Inferior parietal cortex (tissue), 1 donor: ENCODE results near the gene KIF16B.

ENCODE experiments used
- DNase-seq: peaks from one replicate; pipeline ENCODE4 v3.0.0-alpha.2; 2016; ENCODE audit errors: extremely low spot score

Gene KIF16B

DNA sequence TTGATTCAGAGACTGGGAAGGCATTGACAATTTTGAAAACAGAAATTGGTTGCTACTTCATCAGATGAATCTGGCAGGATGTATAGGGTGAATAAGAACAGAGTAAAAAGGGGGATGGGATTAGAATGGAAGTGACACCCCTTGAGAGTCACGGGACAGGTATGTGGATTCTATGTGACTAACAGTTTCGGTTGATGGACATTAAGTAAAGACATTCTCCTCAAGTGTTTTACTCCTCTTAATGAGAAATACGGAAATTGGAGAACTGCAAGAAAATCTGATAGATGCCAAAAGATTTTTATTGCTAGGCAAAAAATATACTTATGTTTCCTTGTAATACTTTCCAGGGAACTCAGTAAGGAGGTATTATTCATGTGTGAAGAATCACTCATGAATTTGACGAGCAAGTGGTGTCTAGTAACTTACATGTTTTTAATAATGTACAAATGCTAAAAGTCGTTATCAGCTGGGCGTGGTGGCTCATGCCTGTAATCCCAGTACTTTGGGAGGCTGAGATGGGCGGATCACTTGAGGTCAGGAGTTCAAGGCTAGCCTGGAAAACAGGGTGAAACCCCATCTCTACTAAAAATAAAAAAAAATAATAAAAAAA, 135.8 kb downstream of the KIF16B start:
- no peak for DNase-seq

DNA sequence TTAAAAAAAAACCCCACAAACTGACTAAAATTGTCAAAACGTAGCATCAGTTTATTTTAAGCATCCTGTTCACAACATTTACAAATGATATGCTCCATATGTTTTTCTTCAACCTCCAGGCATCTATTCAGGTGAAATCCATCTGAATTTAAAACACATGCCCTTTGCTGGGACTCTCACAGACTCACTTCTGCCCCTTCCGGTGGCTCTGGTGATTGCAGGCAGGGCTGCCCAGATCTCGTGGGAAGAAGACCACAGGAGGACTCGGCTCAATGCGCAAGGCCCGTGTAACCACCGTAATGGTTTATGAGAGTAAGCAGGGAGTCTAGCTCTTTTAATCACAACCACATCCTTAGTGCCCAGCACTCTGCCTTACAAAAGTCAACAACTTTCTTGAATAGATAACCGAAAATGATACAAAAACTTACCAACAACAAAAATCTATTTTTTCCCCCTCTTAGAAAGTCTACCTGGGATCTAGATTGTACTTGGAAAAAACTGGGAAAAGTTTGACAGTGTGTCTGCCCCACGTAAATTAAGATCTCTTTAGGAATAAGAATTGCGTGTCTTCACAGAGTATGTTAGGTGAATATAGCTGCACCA, 139.1 kb downstream of the KIF16B start:
- no peak for DNase-seq

DNA sequence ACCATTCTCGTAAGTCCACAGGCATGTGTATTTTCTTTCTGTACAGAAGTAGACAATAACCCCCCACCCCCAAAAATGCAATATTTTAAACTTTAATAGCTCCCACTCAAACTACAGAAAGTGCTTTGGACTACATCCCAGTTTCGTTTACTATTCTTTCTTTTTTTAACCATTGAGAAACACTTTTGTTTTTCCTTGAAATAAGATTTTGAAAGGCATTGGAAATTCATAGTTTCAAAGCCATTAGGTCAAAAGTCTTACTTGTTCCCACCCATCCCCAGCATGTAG, 140.0 kb downstream of the KIF16B start:
- DNase-seq, result no peak

DNA sequence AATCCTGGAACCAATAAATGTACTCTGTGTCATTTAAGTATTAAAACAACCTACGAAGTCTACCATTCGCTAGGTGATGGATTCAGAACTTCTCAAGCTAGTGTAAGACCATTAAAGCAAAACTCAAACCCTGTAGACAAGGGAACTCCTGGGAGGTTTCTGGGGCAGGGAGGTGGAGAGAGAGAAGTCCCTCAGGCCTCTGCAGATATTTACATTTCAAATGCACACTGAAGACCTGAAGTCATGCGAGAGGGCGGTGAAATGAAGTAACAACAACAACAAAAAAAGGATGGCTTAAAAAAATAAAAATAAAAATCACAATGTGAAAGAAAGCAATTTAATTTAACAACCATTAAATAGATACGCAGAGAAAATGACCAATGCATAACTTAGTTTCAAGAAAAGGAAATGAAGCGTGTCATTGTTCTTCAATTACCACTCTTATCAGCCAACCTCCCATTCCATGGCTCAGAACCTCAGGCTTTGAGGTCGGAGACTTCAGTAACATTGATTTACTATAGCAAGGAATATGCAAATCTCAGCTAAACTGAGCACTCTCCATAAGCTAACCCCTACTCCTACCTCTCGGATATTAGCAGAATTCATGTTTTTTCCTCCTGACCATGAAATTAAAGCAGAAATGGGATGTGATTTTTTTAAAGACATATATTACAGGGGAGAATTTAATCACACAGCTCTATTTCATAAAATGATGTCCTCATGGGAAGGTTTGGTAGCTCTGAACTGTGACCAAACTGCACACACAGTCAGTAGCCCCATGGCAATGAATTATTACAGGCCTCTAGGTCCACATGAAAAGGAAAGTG, 140.6 kb downstream of the KIF16B start:
- DNase-seq, result no peak

DNA sequence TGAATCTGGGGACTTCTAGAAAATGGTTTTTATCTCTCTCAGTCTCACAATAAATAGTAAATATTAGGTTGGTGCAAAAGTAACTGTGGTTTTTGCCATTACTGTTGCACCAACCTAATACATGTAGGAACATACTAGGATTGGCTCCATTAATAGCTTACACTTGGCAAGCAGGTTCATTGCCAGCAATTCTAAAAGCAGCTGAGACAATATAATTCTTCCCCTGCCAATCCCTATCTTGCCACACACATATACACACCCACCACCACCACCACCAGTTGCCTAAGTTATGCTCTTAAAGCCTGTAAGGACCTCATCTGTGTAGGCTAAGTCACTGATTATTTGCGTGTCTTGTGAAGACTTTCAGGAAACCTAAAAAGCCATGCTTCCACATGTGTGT, 145.1 kb downstream of the KIF16B start:
- DNase-seq, result no peak

DNA sequence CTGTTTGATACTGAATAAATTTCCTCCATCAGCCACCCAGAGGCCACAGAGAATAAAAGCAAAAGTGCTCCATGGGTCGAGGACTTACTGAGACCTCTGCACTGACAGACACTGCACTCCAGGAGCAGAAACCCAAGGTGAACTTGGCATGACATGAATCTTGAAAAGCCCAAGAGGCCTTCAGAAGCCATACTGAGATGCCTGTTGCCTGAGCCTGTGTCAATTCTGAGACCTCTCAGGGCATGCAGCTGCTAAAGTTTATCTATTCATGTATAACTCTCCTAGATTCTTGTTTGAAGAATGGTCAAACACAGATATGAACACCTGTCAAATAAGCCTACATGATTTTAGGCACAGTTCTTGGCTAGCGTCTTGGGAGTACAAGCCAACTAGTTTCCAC, 145.7 kb downstream of the KIF16B start:
- no peak for DNase-seq

DNA sequence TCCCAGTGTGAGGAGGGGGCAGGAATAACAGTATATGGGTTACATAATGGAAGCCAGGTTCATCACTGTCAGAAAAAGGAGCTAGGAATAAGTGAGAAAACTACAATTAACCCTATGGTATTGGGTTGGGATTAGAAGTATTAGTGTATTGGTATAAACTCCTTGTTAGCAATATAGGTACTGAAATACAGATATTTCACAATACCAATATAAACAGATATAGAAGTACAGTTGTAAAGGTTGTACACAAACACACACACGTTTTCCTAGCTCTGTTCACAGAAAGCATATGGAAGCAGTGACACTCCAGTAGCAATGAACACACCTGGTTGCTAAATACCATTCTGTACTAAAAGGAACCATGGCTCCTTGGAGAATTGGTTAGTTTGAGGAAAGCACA, 148.5 kb downstream of the KIF16B start:
- no peak for DNase-seq

DNA sequence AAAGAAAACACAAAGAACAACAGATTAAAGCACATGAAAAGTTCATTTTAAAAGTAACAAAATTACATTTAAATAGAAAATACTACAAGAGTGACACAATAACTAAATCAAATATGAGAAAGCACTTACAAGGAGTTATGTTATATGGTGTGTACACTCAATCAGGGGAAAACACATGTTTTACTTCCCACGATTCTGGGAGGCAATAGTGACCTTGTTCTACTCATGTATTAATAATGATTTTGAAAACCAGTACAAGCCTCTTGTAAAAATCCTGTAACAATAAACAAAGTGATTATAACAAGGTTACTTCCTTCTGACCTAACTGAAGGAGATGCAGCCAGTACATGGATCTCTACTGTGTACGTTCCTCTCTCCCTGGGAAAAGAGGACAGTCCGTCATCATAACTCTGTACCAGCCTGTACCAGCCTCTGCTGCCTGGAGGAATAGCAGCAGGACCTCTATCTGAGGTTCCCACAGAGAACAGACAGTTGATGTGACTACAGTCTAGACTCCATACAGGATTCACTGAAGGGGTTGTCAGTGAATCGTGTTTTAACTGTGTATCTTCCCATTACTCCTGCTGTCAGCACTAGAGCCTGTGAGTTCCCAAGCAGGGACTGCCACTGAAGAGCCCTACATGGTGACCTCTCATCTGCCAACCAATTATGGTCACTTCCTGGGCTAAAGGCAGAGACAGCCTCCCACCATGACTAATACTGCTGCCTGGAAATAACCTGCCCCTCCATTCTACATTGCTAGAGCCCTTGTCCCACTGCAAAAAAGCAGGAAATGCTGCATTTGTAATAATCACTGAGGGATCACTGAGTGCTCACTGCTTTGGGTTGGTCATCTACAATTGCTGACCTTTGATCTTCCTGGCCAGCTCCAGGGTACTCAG, 149.7 kb downstream of the KIF16B start:
- no peak for DNase-seq

DNA sequence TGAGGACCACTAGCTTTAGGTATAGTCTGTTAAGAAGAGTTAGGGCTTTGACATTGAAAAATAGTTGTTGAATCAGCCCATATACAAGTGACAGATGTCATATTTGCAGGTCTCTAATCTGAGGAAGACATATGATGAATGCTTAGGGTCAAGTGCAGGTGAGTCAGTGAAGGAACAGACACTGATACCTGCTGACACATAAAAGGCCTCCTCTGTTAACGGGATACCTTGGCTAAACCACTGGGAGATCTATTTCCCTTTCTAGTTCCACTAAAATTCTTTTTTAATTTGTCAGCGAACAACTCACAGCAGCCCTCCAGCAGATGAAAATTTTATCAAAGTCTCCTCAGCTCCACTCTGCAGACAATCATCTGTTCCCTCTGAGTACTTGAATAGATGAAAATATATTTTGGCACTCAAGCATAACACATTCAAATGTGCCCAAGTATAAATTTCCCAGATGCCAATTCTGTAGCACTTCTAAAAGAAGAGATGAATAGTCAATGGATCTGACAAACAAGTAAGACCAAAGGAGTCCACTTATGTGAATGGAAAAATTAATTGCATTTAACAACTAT, 154.0 kb downstream of the KIF16B start:
- peak; percentile 47 for DNase-seq

DNA sequence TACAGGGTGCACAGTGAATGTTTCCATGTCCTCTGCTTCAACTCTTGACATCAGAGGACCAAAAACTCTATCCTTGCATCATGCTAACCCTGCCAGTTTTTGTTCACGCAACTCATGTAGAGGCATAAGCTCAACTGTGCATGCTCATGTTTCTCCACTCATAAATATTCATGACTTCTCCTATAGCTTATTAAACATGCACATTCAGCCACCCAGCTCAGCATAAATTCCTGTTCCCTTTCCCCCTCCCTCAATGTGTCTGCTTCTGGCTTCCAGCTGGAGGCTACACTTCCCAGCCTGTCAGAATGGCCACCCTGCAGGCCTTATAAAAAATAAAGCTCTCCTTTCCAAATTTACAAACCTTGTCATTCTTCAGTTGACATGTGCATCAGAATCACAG, 154.6 kb downstream of the KIF16B start:
- no peak for DNase-seq

DNA sequence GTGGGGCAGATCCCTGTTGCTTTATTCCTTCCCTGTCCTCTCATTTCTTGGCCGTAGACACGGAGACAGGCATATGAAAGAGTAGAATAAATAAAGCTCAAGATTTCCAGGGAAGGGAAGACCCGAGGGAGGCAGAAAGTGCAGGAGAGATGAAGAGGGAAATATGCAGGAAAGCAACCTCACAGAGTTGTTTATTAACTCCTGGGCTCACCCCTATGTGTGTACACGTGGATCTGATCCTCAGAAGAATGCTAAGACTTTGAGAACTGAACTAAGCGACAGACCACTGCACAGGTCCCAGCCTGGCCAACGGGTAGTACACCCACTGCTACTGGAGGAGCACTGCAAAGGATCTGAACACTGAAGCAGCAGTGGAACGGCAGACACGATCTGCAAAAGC, 156.2 kb downstream of the KIF16B start:
- DNase-seq, result no peak

DNA sequence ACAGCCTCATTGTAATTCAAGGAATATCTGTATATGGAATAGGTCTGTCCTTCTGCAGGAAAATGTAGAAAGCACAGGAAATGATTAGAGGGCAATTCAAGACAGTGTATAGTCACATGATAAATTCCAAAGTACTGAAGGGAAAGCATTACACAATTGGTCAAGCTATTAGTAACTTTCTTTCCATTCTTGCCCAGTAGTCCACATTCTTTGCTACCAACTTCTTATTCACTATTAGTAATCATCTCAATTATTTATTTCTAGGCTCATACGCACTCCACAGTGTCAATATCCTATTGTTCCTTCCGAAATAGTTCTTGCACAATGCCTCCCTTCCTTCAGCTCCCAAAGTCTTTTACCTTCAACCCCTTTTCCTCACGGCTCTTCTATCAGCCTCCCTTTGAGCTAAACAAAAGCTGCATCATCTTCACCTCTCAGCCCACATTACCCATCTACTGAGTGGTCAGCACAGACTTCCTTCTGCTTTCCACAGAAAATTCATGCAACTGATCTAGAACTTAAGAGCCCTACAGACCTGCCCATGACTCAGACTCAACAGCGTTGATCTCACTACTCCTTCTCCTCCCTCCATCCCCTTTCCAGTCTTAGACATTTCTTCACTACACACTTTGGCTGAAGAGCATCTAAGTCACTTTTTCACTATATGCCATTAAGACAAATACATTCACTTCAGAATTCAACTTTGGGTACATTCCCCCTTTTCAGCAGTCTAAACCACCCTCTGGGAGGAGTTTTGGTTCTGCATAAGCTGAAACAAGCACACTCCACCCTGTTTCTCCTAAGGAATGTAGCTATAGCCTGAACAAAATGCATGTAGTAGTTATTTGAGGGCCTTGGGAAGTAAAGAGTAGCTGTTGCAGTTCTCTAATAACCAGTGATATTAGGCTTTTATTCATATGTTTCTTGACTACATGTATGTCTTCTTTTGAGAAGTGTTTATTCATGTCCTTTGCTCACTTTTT, 157.9 kb downstream of the KIF16B start:
- DNase-seq, result no peak

DNA sequence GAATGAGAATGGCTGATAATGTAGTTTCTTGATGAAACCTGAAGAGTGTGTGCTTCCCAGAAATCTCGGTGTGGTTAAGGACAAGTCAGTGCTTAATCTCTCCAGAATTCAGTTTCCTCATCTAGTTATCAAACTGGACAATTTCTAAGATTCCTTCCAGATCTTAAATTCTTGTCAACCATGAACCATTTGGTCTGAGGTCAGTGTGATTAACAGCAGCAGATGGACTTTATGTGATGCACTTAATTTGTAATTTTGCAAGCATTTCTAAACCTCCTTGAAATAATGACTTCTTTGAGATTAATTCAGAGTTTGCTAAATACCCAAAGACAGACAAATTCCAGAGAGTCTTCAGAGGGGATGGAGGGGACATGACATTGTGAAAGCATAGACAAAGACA, 160.3 kb downstream of the KIF16B start:
- no peak for DNase-seq

DNA sequence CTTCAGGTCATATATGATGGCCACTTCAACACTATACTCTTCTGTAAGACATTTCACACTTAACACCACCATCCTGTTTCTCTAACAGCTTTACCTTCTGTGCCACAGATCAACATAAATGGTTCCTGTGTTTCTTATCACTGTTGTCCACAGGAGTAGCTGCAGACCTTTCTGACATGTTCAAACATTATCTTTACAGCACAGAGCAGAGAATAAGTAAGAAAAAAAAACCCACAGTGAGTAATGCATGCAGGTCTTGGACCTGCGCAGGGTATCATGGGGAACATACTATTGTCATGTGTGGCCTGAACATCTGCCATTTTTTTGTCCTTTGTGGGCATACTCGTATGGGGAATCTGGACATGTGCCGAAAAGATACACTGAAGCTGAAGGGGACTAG, 161.9 kb downstream of the KIF16B start:
- DNase-seq, result no peak

DNA sequence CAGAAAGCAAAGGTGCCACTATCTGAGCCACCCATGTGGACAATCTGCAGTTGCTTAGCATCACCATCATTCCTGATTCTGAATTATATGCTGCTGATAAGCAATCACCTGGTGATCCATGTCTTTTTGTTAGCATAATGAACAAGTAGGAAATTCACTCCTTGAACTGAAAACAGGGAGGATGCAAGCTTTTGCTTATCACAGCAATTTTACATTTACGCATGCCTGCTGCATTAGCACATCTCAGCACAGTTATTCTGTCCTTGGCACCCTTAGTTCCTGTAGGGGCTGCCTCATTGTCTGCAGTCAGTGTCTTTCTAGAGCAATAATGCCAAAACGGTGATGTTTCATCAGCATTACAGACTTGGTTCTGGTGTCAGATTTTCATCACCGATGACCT, 162.6 kb downstream of the KIF16B start:
- DNase-seq, result no peak

DNA sequence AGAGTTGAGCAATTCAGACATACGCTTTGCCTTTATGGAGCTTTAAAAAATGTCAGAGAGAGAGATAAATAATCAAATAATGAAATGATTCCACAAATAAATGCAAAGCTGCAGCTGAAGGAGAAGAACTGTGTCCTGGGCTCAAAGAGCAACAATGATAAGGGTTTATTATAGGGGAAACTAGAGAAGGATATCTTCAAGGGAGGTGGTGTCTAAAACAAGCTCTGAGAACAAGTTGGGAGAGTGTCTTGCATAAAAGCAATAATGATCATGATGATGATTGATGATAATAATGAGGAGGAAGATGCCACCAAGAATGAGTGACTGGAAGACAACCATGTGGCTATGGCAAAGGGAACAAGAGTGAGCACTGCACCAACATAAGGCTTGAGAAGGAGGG, 164.3 kb downstream of the KIF16B start:
- no peak for DNase-seq

DNA sequence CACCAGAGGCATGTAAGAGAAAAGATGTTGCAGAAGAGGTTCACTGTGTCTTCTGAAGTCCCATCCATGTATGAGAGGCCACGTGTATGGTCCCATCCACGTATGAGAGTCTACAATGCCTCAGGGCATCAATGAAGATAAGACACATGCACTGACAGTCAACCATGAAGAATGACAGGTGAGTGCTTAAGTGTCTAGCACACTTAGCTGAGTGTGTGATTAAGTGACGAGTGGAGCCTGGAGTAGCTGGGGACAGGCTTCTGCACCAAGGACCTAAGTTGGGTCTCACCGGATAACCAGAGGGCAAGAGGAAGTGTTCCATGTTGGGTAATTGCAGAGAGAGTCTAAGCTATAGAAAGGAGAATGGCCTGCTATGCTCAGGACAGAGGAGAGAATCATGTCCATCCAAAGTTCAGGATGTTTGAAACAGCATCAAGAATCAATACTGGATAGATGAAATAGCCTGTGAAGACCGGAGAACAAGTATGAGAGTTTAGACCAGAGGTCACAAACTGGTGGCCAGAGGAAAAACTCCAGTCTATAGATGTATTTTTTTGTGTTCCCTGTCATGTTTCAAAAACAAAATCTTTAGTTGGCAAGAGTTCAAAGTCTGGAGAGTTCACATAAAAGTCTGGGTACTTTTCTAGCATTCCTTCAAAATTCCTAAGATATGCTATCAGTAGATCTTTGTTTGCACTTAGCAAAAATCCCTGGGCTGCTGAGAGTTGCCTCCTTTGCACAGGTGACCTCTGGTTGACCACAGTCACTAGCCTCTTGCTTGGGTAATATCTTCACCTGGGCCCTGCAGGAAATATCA, 165.8 kb downstream of the KIF16B start:
- no peak for DNase-seq

DNA sequence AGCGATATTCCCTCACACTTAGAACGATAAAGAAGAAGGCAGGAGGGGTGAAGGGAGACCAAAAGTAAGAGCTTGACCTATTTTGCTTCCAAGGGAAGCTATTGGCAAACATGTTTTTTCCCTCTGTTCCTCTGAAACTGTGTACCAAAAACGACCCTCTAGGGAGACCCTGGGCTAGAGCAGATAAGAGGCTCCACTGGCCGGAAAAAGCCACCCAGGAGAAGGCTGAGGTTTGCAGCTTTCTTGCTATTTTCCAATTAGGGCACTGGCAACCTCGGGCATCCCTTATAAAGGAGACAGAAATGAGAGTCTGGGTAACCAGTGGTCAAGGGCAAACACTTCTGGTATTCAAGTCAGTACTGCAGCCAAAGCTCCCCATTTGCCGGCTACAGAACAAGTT, 168.0 kb downstream of the KIF16B start:
- DNase-seq, result no peak

DNA sequence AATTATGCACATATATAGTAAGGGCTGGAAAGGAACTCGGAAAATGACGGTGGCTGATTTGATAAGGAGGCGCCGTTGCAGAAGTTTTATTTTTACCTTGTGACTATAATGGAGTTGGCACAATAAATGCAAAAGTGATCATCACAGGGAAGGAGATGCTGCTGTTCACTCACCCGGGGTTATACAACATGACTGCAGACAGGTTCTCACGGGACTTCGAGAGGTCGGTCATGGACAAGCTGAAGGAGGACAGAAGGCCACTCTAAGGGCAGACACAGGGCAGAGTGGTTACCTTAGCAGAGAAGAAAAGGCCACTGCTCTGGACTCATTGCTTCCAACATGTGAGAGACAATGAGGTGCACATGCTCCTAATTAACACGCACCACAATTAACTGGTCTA, 168.6 kb downstream of the KIF16B start:
- DNase-seq, result no peak

DNA sequence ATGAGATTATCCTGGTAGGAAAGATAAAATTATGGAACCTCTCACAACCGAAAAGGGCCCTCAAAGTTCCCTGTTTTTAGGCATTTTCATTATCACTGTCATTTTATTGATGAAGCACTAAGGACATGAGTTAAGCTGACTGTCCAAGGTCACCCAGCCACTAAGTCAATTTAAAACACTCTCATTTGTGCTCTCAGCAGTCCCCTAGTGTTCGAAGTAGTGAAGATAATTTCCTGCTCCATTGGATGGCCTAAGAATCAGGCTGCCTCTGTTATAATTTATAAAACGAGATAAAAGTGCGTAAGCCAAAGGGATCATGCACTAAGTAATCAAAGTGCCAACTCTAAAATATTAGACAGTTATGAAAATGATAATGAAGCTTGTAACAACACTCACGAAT, 169.1 kb downstream of the KIF16B start:
- DNase-seq, result no peak
